Aorta (tissue), 5 donors: ENCODE data around the gene PLEKHD1. TPM values are rescaled to one million over a fixed set of nuclear protein-coding genes. Genes with fewer than 3 reads are reported as not detected.

Source experiments
- ATAC-seq: fragments of 200-7000 bp; cut with Tn5 transposase; one replicate; pipeline ENCODE4 v1.9.1; 2022; ENCODE audit warnings: moderate library complexity; ENCODE audit not compliant: low FRiP score
- DNase-seq, 2 donors: peaks; one replicate each; pipeline ENCODE4 v3.0.0-alpha.2; 2020
- H3K27ac ChIP-seq, 2 donors: one replicate each; pipeline ENCODE4 v1.5.1; 2013; ENCODE audit warnings: low read length in 2 of 2, mild to moderate bottlenecking in 2 of 2, moderate library complexity in 2 of 2, control low read depth in 1 of 2, inconsistent platforms in 1 of 2, low read depth in 1 of 2
- H3K27me3 ChIP-seq, 2 donors: one replicate each; pipeline ENCODE4 v1.6.1; 2013; ENCODE audit warnings: control low read depth in 1 of 2, low read length in 1 of 2, mild to moderate bottlenecking in 1 of 2, moderate library complexity in 1 of 2; ENCODE audit not compliant: insufficient read depth in 2 of 2, control insufficient read depth in 1 of 2
- H3K36me3 ChIP-seq, 2 donors: one replicate each; pipeline ENCODE4 v1.6.1; 2013; ENCODE audit warnings: control low read depth in 1 of 2, low read length in 1 of 2, mild to moderate bottlenecking in 1 of 2; ENCODE audit not compliant: insufficient read depth in 2 of 2, control insufficient read depth in 1 of 2
- H3K4me1 ChIP-seq, 2 donors: one replicate each; pipeline ENCODE4 v1.6.1; 2013; ENCODE audit warnings: low read length in 2 of 2, control low read depth in 1 of 2, mild to moderate bottlenecking in 1 of 2, moderate library complexity in 1 of 2; ENCODE audit not compliant: insufficient read depth in 2 of 2, control insufficient read depth in 1 of 2
- H3K4me3 ChIP-seq, 2 donors: one replicate each; pipeline ENCODE4 v1.5.1; 2013; ENCODE audit warnings: low read length in 2 of 2, control low read depth in 1 of 2, mild to moderate bottlenecking in 1 of 2
- H3K9me3 ChIP-seq: one replicate; pipeline ENCODE4 v1.6.1; 2013; ENCODE audit warnings: mild to moderate bottlenecking, low read length; ENCODE audit not compliant: control insufficient read depth
- WGBS, 2 donors: extraction: QIAGEN DNeasy Blood & Tissue Kit; methylation state at CpG; one replicate each; pipeline ENCODE4 v1.1.7; 2013; 5-methylcytosine and 5-hydroxymethylcytosine counted together
- intact Hi-C, 2 donors: fragments of 100-400 bp; cut with DNase I; formaldehyde crosslinking; loops; one replicate each; pipeline versions ENCODE4 v1.14.2 to v1.15.0; 2022
- polyA plus RNA-seq, 2 donors: library from polyadenylated mRNA; stranded (reverse); fragments of 200-250 nt; gene quantifications; one replicate each; pipeline ENCODE4 v1.2.3, GENCODE V29; 2013
- total RNA-seq, 2 donors: library from RNA; stranded (reverse); fragmentation: NEBNext Ultra II Directional; extraction: Animal tissue kit (Norgen Biotek cat#: 25700); gene quantifications; one replicate each; pipeline ENCODE4 v1.2.1, GENCODE V29; 2021
- donor health status: healthy with polysubstance abuse.
- donor health status: Bipolar disorder and iron deficiency.
- donor health status: DM: no; HTN: no; CAD: no.
- donor health status: DM: no; HTN: no; CAD: no.
- donor health status: DM: yes; HTN: yes; CAD: no.

PLEKHD1 gene
- total and polyA plus RNA-seq, 4 donors: 0.13 to 0.30 (median 0.24) TPM

- ATAC-seq (no peak), DNase-seq (no peak)
- intact Hi-C loops: no loop called here
- H3K4me3 ChIP-seq: no peak overlapping the region
- no peaks in the 10 kb centered on the region for H3K9me3 ChIP-seq
- no peaks in the 10 kb centered on the region for H3K4me1 ChIP-seq
- 3 to 4% methylated on average over 15 of the region's 15 CpGs for WGBS, 2 donors
- no peak overlapping the region for H3K27ac ChIP-seq
- no peaks in the 10 kb centered on the region for H3K36me3 ChIP-seq
- no peaks in the 10 kb centered on the region for H3K27me3 ChIP-seq
Observed at GRCh38 chr14:69573831-69574262, 89.3 kb downstream of the PLEKHD1 start.

- H3K4me3 ChIP-seq: no peak within 1 kb of the TSS
- H3K4me1 ChIP-seq: no peaks in the 10 kb centered on the region
- H3K9me3 ChIP-seq: no peaks in the 10 kb centered on the region
- H3K36me3 ChIP-seq: no peaks in the 10 kb centered on the region
- intact Hi-C loops: no loop called here
- 1% methylated on average over 52 of the region's 52 CpGs for WGBS, 2 donors
- H3K27me3 ChIP-seq: no peaks in the 10 kb centered on the region
- ATAC-seq: peak; percentile 30
- H3K27ac ChIP-seq: no peak within 1 kb of the TSS
- peak in 1 of 2 donors; percentile 86 for DNase-seq
Observed at GRCh38 chr14:69574263-69574953, 89.9 kb downstream of the PLEKHD1 start, which contains the start of gene CCDC177. CCDC177 (minus strand) TSS chr14:69574871; CDS start chr14:69573622, 1,249 bp downstream.

DNA sequence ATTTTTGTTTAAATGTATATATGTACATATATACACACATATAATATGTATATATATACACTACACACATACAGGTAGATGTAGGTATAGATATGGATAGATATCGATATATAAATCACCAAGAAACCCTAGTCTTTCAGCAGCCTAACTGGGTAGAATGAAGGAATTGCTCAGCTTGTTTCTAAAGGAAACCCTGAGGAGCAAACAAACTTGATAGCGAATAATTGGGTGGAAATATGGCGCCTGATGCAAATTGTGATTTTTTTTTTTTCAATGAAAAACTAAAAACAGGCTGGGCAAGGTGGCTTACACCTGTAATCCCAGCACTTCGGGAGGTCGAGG is 90.4 kb downstream of the PLEKHD1 start:
- intact Hi-C loops: no loop called here
- H3K27ac ChIP-seq: no peak overlapping the region
- H3K9me3 ChIP-seq: no peaks in the 10 kb centered on the region
- H3K4me3 ChIP-seq: no peak overlapping the region
- no peaks in the 10 kb centered on the region for H3K4me1 ChIP-seq
- ATAC-seq (no peak), DNase-seq (no peak)
- WGBS, 2 donors: 45 to 46% methylated on average over 5 of the region's 5 CpGs
- no peaks in the 10 kb centered on the region for H3K27me3 ChIP-seq
- no peaks in the 10 kb centered on the region for H3K36me3 ChIP-seq

GRCh38 chr14:69579476-69579875 is 94.9 kb downstream of the PLEKHD1 start:
- DNase-seq (no peak), ATAC-seq (no peak)
- WGBS, 2 donors: 87 to 97% methylated on average over 2 of the region's 2 CpGs
- intact Hi-C loops: no loop called here
- no peak overlapping the region for H3K4me3 ChIP-seq
- H3K27ac ChIP-seq: no peak overlapping the region
- no peaks in the 10 kb centered on the region for H3K36me3 ChIP-seq
- no peaks in the 10 kb centered on the region for H3K9me3 ChIP-seq
- no peaks in the 10 kb centered on the region for H3K4me1 ChIP-seq
- H3K27me3 ChIP-seq: no peaks in the 10 kb centered on the region

- intact Hi-C loops: no loop called here
- H3K9me3 ChIP-seq: no peaks in the 10 kb centered on the region
- no peaks in the 10 kb centered on the region for H3K27me3 ChIP-seq
- no peak for DNase-seq
- no peaks in the 10 kb centered on the region for H3K36me3 ChIP-seq
- ATAC-seq: peak; percentile 58
- H3K27ac ChIP-seq: no peak overlapping the region
- H3K4me1 ChIP-seq: no peaks in the 10 kb centered on the region
- 37 to 42% methylated on average over 7 of the region's 7 CpGs for WGBS, 2 donors
- no peak overlapping the region for H3K4me3 ChIP-seq
Observed at GRCh38 chr14:69580009-69580577, 95.6 kb downstream of the PLEKHD1 start.

Other genes with a start within 250 kb of the PLEKHD1 start
- gene GALNT16, start 224.6 kb upstream of the PLEKHD1 start, total RNA-seq: 10 to 100 TPM in 1 of 2 donors, 1 to 10 TPM in 1; 7.0 to 16.1 TPM
- 10 to 100 TPM in 1 of 2 donors, 1 to 10 TPM in 1; 6.5 to 10.7 TPM for gene GALNT16, start 224.6 kb upstream of the PLEKHD1 start, polyA plus RNA-seq
- 100 to 1,000 TPM; 100 to 133 TPM for gene ERH, start 86.4 kb upstream of the PLEKHD1 start, total RNA-seq
- 100 to 1,000 TPM in 1 of 2 donors, 10 to 100 TPM in 1; 99.0 to 136 TPM for gene ERH, start 86.4 kb upstream of the PLEKHD1 start, polyA plus RNA-seq
- gene SLC39A9, start 86.0 kb upstream of the PLEKHD1 start, total RNA-seq: 10 to 100 TPM; 39.0 to 44.3 TPM
- 10 to 100 TPM; 10.1 to 15.1 TPM for gene SLC39A9, start 86.0 kb upstream of the PLEKHD1 start, polyA plus RNA-seq
- not detected for gene CCDC177, start 90.1 kb downstream of the PLEKHD1 start, total RNA-seq
- not detected for gene CCDC177, start 90.1 kb downstream of the PLEKHD1 start, polyA plus RNA-seq
- gene SUSD6, start 126.9 kb downstream of the PLEKHD1 start, total RNA-seq: 10 to 100 TPM; 51.3 to 59.9 TPM
- 10 to 100 TPM in 1 of 2 donors, 1 to 10 TPM in 1; 7.4 to 16.1 TPM for gene SUSD6, start 126.9 kb downstream of the PLEKHD1 start, polyA plus RNA-seq